ENCODE data around the gene C19orf25.

DNA sequence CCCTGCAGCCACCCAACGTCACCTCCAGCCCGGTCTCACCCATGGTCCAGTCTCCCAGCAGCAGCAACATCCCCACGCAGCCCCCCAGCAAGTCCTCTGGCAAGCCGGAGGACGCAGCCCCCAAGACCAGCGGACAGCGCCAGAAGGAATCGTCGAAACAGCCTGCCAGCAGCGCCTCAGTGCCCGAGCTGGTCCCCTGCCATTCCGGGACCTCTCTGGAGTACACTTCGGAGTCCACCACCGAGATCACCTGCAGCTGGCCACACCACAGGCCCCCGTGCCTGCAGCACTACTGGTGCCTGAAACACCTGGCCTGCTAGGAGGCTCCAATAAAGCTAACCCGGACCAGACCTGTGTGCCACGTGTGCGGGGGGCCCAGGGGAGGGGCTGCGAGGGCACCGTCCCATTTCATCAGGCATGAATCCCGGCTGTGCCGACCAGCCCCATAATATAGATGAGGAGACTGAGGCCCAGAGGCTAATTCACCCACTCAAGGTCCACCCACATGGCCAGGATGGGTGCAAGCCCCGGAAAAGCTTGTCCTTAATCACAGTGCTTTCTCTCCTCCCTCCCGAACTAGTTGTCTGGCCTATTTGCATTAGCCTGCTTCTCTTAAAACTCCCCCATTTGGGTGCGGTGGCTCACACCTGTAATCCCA, 18.7 kb upstream of the C19orf25 start:
- TF ChIP-seq TBP (CRISPR knock-in tag; IDR thresholded peaks at IDR 0.05) (no peak), ZNF274 (CRISPR knock-in tag; IDR thresholded peaks at IDR 0.05) (no peak), KLF6 (CRISPR knock-in tag; IDR thresholded peaks at IDR 0.05) (no peak), ZNF703 (CRISPR knock-in tag; IDR thresholded peaks at IDR 0.05; ENCODE audit: borderline replicate concordance) (no peak), EP300 (IDR thresholded peaks at IDR 0.05; ENCODE audit: low read depth in 2 of 2, low read length in 2 of 2) (no peak), EP300 (CRISPR knock-in tag; IDR thresholded peaks at IDR 0.05; ENCODE audit: borderline replicate concordance) (no peak), ZNF282 (IDR thresholded peaks at IDR 0.05; ENCODE audit: partially characterized antibody) (no peak), ZNF530 (CRISPR knock-in tag; IDR thresholded peaks at IDR 0.05; ENCODE audit: low read depth) (no peak)
- TF ChIP-seq, protein P1, sequence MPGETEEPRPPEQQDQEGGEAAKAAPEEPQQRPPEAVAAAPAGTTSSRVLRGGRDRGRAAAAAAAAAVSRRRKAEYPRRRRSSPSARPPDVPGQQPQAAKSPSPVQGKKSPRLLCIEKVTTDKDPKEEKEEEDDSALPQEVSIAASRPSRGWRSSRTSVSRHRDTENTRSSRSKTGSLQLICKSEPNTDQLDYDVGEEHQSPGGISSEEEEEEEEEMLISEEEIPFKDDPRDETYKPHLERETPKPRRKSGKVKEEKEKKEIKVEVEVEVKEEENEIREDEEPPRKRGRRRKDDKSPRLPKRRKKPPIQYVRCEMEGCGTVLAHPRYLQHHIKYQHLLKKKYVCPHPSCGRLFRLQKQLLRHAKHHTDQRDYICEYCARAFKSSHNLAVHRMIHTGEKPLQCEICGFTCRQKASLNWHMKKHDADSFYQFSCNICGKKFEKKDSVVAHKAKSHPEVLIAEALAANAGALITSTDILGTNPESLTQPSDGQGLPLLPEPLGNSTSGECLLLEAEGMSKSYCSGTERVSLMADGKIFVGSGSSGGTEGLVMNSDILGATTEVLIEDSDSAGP (CRISPR knock-in tag; IDR thresholded peaks at IDR 0.05; ENCODE audit: borderline replicate concordance) = no peak
- TF ChIP-seq, protein P2, sequence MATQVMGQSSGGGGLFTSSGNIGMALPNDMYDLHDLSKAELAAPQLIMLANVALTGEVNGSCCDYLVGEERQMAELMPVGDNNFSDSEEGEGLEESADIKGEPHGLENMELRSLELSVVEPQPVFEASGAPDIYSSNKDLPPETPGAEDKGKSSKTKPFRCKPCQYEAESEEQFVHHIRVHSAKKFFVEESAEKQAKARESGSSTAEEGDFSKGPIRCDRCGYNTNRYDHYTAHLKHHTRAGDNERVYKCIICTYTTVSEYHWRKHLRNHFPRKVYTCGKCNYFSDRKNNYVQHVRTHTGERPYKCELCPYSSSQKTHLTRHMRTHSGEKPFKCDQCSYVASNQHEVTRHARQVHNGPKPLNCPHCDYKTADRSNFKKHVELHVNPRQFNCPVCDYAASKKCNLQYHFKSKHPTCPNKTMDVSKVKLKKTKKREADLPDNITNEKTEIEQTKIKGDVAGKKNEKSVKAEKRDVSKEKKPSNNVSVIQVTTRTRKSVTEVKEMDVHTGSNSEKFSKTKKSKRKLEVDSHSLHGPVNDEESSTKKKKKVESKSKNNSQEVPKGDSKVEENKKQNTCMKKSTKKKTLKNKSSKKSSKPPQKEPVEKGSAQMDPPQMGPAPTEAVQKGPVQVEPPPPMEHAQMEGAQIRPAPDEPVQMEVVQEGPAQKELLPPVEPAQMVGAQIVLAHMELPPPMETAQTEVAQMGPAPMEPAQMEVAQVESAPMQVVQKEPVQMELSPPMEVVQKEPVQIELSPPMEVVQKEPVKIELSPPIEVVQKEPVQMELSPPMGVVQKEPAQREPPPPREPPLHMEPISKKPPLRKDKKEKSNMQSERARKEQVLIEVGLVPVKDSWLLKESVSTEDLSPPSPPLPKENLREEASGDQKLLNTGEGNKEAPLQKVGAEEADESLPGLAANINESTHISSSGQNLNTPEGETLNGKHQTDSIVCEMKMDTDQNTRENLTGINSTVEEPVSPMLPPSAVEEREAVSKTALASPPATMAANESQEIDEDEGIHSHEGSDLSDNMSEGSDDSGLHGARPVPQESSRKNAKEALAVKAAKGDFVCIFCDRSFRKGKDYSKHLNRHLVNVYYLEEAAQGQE (IDR thresholded peaks at IDR 0.05; ENCODE audit: borderline replicate concordance in 1 of 2, low read depth in 1 of 2, low read length in 2 of 2) = no peak
- TF ChIP-seq, protein P3, sequence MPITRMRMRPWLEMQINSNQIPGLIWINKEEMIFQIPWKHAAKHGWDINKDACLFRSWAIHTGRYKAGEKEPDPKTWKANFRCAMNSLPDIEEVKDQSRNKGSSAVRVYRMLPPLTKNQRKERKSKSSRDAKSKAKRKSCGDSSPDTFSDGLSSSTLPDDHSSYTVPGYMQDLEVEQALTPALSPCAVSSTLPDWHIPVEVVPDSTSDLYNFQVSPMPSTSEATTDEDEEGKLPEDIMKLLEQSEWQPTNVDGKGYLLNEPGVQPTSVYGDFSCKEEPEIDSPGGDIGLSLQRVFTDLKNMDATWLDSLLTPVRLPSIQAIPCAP (CRISPR knock-in tag; IDR thresholded peaks at IDR 0.05; ENCODE audit: low read depth) = no peak
